GM19025 (cell line): ENCODE results near the gene MED26.

Experiments
- ATAC-seq: cut with Tn5 transposase; IDR thresholded peaks from one replicate; pipeline ENCODE4 v1.9.1; 2021; ENCODE audit warnings: mild to moderate bottlenecking, low read depth, moderate library complexity; ENCODE audit not compliant: unreplicated experiment

MED26 gene

DNA sequence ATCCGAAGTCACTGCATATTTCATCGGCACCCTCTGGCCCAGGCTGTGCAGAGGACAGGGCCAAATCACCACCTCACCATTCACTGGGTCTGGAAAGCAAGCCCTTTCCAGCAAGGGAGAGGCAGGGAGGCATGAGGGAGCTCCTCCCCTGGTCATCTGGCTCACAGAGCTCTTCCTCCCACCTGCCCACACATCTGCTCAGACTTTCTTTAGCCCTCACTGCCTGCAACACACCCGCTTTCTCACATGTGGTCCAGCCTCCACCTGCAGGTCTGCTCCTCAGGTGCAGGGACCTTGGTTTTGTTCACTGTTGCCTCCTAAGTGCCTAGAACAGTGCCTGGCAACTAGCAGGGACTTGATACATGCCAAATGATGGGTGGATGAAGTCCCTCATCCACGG is 34.8 kb downstream of the MED26 start:
- no peak for ATAC-seq

DNA sequence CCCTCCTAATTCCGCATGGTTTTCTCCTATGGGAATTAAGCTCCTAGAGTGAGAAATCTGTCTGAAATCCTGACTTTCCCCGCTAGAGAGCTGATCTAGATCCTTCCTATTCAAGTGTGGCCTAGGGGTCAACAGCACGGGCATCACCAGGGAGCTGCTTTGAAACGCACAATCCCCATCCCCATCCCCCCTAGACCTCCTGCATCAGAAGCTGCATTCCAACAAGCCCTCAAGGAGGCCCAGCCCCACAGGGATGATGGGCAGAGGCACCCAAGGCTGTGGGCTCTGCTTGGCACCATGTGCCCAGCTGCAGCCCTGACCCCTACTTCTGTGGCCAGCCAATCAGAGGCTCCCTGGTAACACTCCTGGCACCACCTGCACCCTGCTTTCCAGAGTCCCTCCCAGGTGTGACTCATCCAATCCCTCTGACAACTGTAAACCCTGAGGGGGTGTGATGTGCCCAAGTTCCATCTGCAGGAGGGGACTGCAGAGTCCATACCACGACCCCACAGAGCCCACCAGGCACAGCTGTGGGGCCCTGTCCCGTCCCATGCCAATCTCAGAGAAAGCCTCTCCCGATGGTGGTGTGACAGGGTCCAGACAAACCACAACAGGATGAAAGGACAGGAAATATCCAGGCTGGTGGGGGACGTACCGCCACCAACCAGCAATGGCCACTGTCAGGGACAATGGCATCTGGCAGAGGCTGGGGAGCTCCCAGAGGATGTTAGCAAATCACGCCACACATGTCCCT is 36.0 kb downstream of the MED26 start:
- ATAC-seq = no peak

DNA sequence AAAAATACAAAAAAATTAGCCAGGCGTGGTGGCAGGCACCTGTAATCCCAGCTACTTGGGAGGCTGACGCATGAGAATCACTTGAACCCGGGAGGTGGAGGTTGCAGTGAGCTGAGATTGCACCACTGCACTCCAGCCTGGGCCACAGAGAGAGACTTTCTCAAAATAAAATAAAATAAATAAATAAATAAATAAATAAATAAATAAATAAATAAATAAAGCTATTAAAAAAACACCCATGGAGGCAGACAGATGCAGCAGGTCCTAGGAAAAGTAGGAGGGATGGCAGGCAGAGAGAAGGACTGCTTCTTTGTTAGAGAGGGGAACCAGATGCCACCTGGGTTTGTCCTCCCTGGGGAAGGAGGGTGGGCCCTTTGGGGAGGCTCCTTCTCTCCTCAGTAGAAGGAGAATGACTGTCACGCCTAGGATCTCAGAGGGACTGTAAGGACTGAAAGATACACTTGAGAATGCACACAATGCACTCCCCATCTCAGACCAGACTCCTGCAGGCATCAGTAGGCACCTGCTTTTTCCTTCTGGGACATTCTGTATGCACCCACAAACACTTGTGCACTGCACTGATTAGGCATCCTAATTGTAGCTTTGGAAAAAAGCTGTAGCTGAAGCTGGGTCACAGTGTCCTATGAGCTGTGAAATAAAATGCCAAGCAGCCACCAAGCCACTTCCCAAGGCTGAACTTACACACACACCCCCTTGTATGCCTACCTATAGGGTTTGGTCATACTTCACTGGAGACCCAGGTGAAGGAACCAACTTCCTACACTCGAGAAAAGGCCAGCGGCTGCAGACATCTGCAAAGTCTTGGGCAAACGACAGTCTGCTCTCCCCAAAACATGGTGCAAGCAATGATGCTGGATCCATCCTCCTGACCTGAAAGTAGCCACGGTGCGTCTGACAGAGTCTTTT is 36.9 kb downstream of the MED26 start:
- no peak for ATAC-seq

DNA sequence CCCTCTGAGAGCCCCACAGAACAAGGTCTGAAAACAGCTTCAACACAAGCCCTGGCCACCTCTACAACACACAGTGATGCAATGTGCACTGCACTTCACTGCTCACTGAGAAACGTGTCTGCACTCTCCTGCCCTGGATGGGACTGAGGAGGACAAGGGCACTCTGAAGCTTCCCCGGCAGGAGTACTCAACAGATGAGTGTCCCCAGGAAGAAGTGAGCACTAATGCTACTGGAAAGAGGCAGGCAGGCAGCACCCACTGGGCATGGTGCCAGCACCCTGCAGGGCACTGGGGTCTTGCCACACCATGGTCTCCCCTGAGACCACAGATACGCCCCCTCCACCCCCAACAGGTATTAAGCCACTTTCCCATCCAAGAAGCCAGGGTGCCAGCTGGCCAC is 38.1 kb downstream of the MED26 start:
- ATAC-seq = no peak

DNA sequence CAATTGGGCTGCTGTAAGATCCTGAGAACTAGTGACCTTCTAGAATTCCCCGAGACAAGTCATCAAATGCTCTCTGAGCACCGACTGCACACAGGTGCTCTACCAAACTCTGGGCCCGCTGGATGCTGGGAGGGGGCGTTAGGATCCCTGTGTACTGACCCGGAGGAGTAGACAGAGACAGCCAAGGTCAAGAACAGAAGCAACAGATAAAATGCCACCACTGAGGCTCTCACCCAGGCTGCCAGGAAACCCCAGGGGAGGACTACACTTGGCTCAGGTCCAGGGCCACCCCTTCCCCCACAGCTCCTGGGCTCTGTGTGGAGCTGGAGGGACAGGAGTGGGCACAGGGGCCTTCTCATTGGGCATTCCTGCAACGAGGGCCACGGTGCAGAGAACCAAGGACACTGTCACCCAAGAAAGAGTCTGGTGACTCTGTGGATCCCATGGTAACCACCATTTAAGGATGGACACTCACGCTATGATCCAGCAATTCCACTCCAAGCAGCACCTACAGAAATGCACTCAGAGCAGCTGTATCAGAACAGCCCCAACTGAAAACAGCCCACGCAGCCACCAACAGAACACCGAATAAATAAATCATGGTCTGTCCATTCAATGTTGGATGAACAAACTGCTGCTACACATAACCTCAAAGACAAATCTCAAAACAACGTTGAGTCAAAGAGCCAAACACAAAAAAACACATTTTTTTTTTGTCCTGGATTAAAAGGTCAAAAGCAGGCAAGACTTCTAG is 39.0 kb downstream of the MED26 start:
- no peak for ATAC-seq

DNA sequence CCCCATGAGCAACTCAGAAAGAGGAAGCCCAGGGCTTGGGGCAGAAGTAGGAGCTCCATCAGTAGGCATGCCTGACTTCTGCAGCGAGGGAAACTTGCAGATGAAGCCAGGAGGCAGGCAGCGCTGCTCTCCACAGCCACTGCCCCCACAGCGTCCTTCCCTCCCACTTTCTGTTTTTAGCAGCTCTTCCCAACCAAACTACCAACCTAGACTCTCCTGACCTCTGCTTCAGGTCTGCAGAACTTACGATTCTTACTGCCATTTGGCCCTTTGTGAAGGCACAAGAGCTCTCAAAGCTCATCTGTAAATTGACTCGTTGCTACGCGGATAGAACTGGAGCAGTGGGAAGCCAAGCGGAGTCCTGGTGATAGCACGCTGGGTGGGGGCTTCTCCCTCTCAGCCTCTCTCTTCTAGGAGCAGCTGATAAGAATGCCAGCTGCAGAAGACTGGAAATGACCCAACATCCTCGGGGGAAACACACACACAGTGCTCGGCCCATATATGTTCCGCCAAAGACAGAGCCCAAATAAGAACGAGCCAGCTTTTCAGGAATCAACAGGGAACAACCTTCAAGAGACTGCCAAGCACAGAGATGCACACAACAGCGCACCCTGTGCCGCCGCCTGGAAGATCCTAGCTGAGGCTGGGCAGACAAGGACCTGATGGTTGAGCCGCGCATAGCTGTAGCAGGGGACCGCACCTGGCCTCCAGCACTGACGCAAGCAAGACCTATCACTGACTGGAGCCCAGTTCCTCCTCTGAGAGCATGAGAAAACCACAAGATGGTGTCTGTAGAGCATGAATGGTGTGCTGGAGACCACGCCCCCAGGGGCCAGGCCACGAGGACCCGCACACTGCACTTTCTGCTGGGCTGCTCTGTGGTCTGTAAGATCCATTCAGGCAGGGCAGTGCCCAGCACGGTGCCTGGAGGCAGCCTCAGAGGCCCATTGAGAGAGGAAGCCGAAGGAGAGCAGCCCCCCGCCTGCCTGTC is 39.9 kb downstream of the MED26 start:
- ATAC-seq = peak; percentile 38

DNA sequence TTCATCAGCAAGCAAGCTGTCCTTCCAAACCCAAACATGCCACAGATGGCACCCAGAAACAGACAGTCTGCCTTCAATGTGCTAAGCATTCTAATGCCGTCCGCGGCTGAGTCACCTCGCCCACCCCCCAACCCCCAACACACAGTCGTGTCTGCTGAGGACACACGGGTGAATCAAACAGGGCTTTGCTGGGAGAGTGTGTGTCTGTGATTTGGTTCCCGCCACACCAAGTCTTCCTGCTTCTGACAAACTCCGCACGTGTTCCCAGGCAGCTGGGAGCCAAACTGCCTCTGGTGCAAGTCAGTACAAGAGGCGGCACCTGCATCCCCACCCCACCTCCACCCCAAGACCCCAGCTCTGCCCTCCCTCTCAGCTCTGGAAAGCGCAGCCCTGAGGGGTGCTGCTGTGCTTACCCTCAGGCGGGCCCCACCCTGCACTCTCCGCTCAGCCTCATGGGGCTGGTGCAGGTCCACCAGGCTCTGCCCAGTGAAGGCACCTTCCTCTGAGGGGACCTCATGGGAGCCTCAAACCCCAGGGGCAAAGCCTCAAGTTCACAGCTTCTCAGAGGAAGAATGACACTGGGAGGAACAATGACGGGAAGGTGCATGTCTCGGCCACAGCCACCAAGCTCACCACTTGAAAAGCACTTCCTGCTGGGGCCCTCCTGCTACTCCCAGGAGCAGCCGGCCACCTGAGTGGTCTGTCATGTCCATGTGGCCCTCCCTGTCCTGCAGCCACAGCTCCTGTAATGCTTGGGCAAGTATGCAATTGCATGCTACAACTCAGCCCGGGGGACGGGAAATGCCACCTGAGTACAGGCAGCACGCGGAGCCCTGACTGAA is 40.8 kb downstream of the MED26 start:
- no peak for ATAC-seq

DNA sequence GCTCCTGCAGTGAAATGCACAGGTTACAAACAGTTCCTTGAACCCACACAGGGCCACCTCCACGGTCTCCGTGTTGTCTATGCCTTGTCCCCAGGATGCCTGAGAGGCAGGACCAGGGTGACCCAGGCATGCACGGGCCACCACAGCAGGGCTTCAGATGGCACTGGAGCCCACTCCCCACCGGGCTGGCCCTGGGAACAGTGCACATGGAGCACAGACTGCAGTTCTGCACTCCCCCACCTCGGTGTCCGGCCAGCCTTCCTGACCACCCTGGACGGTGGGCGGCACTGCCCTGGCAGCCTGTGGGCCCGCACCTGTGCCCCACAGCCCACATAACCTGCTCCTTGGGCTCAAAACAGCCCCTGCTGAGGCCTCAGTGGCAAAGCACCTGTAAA is 41.5 kb downstream of the MED26 start:
- no peak for ATAC-seq

DNA sequence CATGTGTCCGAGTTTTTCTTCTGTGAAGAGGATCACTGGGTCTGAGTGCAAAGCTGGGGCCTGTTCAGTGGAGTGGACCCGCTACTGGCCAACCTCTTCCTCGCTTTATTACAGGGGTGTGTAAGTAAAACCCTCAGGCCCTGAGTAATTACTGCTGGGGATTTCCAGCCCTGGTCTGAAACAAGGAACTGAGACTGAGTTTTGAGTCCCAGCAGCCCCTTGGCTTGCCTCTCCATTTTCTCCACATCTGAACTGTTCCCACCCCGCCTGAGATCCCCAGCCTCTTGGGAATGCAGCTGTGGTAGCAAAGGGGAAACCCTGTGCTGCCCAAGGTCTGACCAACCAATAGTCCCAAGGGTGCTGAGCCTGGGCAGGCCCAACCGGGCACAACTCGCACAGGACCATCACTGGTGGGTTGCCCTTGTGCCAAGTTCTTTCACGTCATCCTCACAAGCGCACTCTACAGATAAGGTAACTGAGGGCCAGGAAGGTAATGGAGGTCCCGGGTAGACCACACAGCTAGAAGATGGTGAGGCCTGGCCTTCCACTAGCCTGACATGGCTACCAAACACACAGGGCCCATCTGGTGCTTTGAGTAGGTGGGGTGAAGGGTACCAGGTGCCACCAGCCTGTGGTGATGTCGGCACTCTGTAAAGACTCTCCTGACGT is 42.1 kb downstream of the MED26 start:
- peak; percentile 22 for ATAC-seq

DNA sequence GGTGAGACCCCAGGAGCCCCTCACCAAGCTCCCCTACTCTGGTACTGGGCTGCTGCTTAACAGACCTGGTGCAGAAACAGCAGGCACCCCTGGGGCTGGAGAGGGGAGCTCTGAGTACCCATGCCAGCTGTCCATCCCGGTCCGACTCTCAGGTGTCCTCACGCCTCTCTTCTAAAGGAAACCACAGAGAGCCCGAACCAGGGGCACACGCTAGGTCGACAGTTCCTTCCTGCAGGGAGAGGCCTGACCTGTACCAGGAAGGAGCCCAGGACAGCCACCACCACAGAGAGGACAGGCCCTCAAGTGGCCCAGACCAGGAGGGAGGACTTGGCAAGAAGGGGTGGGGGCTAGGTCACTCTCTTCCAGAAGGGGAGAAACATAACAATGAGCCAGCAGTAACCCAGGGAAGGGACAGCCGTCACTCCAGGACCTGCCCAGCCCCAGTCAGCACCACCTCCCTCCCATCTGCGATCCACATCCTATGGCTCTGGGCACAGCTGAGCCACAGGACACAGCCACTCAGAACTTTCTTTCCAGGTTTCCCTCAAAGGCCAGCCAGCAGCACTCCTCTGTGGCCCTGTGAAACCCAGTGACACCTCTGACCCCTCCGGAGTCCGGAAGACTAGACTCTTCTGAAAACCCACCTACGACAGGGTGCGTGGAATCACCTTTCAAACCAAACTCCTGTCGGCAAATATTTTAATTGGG is 42.8 kb downstream of the MED26 start:
- no peak for ATAC-seq

DNA sequence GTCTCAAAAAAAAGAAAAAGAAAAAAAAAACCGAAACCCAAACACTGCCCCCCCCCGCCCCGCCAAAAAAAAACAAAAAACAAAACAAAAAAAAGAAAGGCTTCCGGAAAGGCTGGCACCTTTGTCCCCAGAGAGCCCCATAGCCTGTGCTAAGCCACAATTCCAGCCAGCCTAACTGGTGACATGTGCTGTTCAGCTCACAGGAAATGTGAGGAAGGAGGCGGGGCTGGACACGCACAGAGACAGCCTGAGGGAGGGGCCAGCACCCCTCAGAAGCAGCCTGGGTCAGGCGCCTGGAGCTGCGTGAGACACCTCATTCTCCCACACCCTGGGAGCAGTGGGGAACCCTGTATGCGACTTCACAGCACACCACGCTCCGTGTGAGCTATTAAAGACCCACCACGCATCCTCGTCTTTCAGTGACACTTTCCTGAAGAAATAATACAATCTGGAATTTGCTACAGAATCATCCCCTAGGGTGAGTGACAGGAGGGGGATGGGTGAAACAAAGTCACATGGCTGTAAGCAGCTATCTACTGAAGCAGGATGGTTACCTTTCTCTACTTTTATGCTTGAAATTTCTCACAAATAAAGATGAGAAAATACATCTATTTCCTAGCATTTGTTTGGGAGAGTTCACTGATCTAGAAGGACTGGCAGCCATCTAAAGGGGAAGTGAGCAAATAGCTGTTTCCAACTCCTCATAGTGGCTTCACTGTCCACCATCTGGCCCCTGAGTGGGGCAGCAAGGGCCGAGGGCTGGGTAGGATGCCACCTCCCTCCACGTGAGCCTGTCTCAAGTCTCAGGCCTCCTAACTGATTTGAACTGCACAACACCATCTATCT is 43.5 kb downstream of the MED26 start:
- ATAC-seq = peak; percentile 46

DNA sequence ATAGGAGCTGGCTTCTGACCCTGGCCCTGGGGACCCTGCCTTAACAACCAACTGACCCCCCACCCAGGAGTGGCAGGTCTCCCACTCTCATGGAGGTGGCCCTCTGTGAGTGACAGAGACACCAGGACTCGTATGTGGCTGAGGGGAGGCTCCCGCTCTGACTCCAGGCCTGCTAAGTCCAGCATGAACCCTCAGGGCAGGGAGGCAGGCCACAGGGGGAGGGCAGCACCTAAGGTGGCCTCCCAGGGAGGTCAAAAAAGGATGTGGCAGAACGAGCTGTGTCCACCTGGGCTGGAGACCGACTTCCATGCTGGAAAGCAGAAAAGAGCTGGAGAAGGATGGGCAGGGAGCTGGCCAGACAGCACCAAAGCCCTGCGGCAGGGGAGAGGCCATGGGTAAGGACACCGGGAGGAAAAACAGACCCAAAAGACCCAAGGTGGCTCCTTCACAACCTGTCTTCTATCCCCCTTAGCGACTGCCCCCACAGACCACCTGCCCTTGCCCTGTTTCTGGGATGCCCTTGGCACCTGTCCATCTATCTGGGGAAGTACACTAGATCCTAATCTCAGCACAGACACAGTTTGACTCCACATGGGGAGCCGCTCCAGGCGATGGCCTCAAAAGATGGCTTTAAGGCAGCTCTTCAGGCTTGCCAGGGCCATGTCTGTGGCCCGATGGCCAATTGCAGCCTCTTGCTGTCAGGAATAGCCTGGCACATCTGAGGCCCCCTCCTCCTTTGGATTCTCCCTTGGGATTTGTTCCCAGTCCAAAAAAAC is 45.3 kb downstream of the MED26 start:
- no peak for ATAC-seq

DNA sequence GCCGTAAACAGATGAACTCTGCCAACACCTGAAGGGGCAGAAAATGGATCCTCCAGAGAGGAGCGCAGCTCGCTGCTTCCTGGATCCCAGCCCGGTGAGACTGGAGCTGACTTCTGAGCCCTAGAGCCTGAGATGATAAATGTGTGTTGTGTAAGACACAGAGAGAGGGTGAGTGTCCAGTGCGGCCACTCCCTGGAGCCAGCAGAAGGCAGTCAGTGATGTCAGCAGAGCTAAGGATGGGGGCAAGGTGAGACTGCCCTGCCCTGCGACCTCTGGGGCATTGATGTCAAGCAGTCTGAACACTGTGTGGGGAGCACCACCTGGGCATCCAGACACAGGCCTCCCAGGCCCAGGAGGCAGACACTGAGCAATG is 46.0 kb downstream of the MED26 start:
- ATAC-seq = no peak

DNA sequence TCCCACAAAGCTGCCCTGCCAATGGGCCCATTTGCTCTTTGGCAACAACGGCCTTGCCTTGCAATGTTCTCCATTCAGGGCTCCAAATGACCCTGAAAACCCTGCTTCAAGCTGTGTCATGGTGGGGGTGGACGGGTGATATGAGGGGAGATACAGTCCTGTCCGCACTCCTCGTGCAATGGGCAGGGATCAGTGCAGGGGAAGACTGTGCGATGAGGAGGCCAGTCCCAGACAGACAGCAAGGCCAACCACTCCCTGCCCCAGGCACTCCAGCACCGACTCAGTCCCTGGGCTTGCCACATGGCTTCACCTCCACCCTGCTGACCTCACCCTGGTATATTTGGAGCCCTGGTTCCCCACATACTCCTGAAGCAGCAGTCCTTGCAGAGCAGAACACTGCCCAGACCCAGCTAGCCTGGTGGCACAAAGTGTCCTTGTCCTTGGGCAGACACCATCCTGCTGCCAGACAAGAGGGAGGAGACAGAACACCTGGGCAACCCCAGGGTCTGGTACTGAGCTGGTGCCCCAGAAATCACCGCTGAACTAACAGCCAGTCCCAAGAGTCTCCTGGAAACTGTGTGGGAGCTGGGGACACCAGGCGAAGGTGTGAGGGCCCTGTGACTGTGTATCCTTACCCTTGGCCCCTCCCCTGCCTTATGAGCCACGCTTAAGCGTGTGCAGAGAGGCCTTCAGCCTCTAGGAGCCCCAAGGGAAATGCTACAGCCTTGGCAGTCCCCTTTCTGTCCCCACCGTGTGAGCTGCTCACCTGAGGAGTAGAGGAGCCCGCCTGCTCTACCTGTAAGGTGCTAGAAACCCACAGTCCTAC is 46.6 kb downstream of the MED26 start:
- no peak for ATAC-seq

DNA sequence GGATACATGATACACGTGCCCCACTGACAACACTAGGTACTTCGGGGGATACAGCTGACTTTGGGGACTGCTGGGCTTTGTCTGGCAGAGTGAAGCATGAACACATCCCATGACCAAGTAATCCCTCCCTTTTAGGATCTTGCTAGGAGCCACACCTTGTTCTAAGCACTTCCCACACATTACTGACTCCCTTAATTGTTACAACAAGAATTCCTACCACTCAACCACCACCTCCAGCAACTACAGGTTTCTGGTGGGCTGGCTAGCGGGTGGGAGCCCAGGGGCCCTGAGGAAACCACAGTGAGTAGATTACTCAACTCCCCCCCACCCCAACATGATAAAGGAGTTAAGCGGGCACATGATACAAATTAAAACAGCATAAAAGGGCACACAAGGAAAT is 48.6 kb downstream of the MED26 start:
- no peak for ATAC-seq
